ENCODE results near the gene SPG21.

SPG21 gene

DNA sequence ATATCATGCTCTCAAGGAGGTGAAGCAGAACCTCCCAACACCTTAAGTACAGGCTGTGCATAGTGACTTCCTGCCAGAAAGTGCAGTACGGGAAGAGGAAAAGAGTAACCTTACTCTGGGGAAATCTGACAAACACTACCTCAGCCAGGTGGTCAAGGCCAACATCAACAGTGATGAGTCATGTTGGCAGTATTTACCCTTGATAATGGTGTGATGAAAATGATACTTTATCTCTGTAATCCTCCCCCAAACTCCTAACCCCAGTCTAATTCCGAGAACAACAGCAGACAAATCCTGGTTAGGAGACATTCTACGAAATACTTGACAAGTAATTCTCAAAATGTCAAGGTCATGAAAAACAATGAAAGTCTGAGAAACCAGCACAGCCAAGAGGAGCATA, 51.5 kb downstream of the SPG21 start:
- no peak for DNase-seq (ENCODE audit: low spot score)

DNA sequence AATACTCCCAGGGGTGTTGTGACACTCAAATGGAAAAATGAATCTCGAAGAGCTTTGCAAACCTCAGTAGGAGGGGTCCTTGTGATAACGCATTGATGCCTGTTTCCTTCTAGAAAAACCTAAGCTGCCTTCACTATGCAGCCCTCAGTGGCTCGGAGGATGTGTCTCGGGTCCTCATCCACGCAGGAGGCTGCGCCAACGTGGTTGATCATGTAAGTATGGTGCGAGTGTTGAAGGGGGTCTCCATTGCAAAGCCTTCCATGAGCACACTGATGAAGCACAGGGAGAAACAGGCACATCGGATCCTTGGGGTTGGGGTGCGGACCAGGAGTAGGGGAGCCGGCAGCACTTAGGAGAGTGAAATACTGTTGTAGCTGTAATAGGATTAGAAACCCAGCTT, 55.7 kb downstream of the SPG21 start:
- DNase-seq (ENCODE audit: low spot score), result no peak

DNA sequence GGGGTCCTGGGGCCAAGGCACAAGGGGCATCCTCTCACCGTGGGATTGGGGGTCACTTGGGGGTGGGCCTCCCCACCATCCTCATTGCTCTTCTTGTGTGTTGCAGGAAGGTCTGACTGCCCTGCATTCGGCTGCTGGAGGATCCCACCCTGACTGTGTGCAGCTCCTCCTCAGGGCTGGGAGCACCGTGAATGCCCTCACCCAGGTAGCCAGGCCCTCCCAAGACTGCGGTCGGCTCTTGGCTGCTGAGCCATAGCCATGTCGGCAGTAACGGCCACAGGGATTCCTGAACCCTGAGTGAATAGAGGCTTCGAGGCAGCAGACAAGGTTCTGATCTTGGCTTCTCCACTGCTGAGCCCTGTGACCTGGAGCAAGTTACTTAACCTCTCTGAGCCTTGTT, 58.3 kb downstream of the SPG21 start:
- no peak for DNase-seq (ENCODE audit: low spot score)

DNA sequence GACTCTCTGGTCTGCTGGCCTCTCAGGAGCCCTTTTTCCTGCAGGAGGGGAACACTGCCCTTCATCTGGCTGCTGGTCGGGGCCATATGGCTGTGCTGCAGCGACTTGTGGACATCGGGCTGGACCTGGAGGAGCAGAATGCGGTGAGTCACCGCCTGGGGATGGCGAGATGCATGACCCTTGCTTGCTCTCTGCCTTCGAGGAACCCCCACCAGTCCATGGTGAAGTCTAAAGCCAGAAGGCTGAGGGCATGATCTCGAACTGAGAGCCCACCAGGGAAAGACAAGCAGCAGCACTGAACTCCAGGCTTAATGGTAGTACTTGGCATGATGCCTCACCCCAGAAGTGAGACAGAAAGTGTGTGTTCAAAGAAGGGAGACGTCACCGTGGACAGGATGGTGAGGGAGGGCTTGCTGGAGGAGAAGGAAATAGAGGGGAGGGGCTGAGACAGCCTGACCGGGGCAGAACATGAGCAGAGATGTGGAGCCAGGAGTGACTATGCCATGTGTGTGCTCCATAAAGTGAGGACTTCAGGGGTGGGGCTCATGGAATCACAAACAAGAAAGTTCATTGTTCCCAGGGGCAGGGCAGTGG, 58.8 kb downstream of the SPG21 start:
- DNase-seq (ENCODE audit: low spot score), result no peak

DNA sequence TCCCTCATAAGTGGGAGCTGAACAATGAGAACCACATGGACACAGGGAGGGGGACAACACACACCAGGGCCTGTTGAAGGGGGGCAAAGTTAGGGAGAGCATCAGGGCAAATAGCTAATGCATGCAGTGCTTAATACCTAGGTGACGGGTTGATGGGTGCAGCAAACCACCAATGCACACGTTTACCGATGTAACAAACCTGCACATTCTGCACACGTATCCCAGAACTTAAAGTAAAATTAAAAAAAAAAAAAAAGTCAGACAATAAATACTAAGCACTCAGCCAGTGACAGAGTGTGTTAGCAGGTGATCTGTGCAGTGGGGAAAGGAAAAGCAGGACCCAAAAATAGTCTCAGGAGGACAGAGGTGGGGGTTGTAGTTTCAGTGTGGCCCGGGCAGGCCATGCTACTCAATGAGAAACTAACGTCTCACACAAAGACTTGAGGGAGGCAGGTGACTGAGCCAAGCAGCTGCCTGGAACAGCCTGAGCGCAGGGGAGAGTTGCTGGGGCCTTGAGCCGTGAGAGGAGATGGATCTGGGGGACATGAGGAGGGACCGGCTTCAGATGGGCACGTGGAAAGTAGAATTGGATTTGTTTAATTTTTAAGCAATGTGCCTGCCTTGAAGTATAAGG, 59.6 kb downstream of the SPG21 start:
- DNase-seq (ENCODE audit: low spot score), result no peak

DNA sequence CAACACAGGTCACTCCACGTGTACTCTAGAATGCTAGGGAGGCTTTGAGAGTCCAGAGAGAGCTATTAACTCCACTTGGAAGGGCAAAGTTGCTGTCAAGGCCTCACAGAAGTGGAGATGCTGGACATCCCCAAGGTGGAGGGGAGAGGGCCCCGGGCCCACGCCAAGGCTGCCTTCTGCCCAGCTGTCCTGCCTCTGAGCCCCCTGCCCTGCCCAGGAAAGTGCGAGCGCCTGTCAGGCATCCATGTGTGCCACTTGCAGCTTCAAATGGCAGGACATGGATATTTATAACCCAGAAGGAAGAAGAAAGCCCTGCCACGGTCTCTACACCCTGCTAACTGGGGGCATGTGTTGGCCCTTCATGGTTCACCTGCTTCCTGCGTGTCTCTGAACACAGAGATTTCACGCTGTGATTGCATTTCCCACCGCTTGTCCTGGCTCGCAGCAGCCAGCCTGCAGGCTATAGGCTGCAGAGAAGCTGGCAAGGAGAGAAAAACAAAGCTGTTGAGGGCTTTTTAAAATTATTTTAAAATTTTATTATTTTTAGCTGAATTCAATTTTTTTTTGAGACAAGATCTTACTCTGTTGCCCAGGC, 61.0 kb downstream of the SPG21 start:
- DNase-seq (ENCODE audit: low spot score), result no peak

DNA sequence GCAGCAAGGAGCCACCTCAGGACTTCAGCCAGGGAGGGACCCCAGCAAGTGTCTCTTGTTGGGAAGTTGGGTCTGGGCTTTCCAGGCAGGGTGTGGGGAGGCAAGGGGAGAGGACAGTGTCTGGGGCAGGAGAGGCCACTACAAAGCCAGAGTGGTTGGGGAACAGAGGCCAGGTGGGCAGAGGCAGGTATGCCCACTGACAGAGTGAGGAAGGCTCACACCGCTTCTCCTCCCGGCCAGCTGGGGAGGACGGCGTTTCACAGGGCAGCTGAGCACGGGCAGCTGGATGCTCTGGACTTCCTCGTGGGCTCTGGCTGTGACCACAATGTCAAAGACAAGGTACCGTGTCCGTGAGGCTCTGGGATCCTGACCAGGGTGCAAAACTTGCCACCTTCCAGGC, 63.1 kb downstream of the SPG21 start:
- DNase-seq (ENCODE audit: low spot score), result no peak

DNA sequence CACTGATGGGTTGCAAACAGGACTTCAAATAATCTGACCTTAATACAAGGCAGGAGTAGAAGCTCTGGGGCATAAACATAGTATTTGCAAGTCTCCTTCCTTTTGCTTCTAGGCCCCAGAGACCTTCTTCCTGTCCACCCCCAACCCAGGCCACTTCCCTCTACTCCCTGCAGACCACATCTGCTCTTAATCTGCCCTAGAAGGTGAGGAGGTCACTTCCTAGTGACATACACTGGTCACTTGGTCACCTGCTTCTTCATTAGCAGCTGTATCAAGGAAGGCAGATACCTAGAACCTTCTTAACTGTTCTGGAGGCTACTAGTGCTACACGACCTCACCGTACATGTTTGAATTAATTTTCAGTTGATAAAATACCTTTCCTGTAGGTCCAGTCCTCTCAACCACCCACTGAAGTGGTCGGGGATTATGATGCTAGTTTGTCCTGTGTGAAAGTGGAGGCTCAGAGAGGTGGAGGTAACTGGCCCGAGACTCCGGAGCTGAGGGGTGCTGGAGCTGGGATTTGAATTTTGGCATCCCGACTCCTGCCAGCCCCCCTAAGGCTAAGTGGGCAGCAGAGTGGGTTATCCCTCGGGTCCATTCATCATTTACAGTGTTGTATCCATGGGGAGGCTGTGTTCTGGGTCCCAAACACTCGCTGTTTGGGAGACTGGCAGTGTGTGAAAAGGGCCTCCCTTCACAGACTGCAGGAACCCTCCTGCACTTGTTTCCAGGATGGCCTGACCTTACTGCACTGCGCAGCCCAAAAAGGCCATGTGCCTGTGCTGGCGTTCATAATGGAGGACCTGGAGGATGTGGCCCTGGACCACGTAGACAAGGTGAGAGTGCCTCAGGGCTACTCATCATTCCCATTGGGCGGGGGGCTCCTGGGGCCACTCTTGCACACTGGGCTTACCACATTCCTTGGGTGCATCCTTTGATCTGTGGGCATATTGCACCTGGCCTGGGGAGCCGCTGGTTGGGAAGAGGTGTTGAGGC, 64.1 kb downstream of the SPG21 start:
- no peak for DNase-seq (ENCODE audit: low spot score)

DNA sequence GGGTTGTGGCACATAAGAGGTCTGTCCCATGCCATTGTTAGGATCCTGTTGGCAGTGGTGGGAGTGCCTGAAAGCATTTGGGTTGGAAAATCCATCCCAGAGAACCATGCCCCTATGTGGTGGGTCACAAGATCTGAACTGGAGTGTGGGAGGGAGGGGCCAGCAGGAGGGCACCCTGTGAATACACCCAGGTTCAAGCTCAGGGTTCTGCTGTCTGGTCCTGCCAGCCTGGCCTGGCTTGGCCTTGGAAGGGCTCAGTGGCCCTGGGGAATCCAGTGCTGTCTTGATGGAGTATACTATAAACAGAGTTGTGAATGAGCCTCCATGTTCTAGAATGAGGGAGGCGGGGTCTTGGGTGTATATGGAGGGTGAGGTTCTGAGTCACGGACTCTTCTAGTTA, 66.2 kb downstream of the SPG21 start:
- DNase-seq (ENCODE audit: low spot score), result no peak

DNA sequence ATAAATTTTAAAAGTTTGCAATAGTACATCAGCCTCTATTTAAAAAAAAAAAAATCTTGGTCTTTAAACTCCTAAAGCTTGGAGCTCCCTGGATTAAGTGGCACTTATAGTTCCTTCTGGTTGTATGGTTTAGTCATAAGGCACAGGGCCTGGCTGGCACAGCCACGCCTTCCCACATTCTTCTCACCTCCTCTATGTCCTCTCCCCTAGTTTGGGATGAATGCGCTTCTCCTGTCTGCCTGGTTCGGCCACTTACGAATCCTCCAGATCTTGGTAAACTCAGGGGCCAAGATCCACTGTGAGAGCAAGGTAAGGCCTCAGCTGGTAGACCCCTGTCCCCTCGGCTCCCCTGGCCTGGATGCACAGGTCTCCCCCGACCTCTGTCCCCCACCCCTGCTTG, 68.0 kb downstream of the SPG21 start:
- DNase-seq (ENCODE audit: low spot score), result no peak

DNA sequence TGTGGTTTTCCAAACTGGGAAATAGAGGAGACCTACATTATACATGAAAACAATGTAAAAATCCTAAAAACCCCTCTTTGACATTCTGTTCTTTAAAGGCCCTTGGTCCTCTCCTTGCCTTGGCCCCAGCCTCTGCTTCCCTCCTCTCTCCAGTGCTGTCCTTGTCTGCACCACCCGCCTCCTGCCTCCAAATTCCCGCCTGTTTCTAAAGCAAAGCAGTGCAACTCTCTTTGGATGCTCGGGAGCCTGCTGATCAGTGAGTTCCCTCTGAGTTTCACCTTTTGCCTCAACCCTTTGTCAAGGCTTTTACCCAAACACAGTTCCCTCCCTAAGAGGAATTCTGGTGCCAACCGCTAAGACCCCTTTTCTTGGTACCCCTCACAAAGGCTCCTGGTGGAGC, 70.0 kb downstream of the SPG21 start:
- no peak for DNase-seq (ENCODE audit: low spot score)

DNA sequence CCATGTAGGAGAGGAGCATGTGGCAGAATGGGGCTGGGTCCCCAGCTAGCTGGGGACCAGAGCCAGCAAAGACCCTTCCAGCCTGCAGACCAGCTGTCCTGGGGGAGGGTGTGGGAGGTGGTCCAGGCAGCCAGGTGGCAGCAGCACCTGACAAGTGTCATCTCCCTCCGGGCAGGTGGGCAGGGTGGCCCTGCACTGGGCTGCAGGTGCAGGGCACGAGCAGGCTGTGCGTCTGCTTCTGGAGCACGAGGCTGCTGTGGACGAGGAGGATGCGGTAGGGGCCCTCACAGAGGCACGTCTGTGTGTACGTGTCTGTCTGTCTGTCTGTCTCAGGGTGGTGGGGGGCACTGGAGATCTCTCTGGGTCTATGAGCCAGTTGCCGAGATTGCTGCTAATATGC, 72.5 kb downstream of the SPG21 start:
- DNase-seq (ENCODE audit: low spot score), result no peak

DNA sequence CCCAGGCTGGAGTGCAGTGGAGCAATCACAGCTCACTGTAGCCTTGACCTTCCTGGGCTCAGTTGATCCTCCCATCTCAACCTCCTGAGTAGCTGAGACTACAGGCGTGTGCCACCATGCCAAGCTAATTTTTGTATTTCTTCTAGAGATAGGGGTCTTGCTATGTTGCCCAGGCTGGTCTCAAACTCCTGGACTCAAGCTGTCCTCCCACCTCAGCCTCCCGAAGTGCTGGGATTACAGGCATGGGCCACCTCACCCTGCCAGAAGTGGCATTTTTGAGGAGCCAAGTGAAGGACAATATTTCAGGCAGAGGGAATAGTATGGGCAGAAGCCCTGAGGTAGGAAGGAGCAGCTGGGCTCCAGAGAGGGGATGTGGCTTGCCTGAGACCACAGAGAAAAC, 73.3 kb downstream of the SPG21 start:
- DNase-seq (ENCODE audit: low spot score), result no peak

DNA sequence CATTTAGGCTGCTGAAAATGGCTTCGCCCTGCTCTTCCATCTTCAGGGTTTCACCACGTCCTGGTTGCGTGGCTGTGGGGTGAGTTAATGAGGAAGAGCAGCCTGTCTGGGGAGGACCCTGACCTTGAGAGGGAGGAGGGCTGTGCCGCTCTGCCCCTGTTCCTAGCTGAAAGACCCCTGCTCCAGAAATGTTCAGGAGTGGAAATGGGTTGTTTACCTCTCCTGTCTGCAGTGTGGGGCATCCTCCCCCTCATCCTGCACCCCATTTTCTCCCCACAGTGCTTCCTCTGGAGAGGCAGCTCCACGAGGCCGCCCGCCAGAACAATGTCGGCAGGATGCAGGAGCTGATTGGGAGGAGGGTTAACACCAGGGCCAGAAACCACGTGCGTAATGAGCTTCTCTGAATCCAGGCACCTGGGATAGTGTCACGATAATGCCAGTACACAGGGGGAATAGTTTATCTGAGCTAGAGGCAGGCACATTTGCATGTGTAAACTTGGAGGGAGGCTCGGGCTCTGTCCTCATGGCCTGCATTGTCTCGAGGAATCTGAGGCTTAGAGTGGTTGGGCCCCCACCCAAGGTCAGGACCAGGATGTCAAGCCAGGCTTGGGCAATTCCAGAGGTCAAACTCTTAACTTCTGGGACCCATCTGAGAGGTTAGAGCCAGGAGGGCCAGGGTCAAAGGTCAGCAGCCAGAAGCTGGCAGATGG, 74.0 kb downstream of the SPG21 start:
- no peak for DNase-seq (ENCODE audit: low spot score)

Data from CD4-positive, alpha-beta T cell treated with Interleukin-15 for 4 hours (primary cell).